HS-5 (cell line): ENCODE results near the gene DTHD1.
A peak's percentile ranks its signal among the peaks of the same experiment; 100 is the strongest.

Source experiments
- DNase-seq: peaks from one replicate; pipeline ENCODE4 v3.0.0-alpha.2; 2012; ENCODE audit warnings: low read depth

The DTHD1 gene

GRCh38 chr4:36269533-36270173 lies 11.8 kb upstream of the DTHD1 start:
- DNase-seq = no peak

- DNase-seq = no peak
Observed at GRCh38 chr4:36273276-36273675, 8.1 kb upstream of the DTHD1 start.

- no peak for DNase-seq
Observed at GRCh38 chr4:36274158-36274557, 7.3 kb upstream of the DTHD1 start.

- DNase-seq = no peak
Observed at GRCh38 chr4:36277533-36277932, 3.9 kb upstream of the DTHD1 start.

DNA sequence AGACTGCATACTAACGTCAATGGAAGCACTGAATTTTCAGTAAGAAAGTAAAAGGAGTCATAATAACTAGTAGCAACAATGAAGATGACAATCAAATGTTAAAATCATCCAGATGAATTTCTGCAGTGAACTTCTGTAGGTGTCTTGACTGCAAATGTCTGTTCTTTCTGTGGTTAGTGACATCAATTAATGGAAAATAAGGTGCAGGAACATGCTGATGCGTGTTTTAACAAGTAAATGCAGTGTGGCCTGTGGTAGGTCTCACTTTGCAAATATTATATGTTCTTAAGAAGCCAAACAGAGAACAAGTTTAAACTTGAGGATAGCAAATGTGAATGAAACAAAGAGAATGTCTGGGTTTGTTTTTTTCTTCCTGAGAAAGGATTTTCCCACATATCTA lies 2.6 kb upstream of the DTHD1 start:
- no peak for DNase-seq

- no peak for DNase-seq
Observed at GRCh38 chr4:36280555-36280954, 861 bp upstream of the DTHD1 start.

GRCh38 chr4:36282503-36283030 lies 1.2 kb downstream of the DTHD1 start:
- no peak for DNase-seq

DNA sequence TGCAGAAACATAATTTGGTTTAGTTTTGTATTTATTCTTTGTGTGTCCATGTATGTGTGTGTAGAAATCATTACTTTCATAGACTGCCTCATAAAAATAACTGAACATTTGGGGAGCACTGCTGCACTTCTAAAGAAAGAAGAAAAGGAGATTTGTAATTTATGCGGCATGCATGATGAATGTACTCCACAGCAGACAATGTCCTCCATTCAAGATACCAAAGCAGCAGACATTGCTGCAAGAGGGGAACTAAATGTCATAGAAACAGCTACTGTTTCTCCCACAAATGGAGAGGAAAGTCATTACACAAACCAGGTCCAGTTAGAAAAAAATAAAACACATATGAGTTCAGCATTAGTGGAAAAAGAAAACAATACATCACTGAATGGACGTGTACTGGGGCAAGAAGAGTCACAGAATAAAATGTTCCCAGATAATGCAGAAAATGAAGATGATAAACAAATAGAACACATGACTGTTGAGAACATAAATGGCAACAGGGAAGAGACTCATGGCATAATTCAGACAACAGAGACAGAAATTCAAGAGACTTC lies 2.6 kb downstream of the DTHD1 start:
- DNase-seq = no peak

DNA sequence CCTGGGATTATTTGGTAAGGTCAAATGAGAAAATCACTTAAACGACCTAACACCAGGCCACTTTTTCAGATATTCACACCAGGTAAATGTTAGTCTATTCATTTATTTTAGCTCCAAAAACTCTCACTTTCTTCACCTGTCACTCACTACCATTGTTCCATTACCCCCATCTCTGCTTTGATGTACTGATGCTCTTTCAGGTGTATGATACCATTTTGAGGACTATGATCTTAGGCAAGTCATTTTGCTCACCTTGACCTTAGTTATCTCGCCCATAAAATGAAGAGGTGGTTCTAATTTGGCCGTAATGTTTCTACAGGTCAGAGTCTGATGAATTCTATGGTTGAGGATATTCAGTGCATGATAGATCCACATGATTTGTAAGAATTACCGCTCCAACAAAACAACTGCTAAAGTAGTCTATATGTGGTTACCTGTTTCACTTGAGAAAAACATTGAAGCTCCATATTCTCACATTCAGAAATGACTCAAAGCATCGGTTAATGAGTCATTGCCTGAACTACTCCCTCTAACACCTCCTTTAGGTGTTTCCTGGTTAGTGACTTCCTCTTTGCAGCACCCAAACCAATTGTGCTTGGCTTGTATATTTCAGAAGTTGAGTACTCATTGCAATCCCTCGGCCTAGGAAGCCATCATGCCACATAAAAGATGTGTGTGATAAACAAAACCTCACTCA lies 4.5 kb downstream of the DTHD1 start:
- no peak for DNase-seq

- DNase-seq = no peak
Observed at GRCh38 chr4:36286481-36286871, 5.1 kb downstream of the DTHD1 start.

GRCh38 chr4:36288731-36289426 lies 7.5 kb downstream of the DTHD1 start:
- DNase-seq = peak; percentile 49

- no peak for DNase-seq
Observed at GRCh38 chr4:36290641-36291040, 9.2 kb downstream of the DTHD1 start.

GRCh38 chr4:36292556-36293188 lies 11.3 kb downstream of the DTHD1 start:
- no peak for DNase-seq

- no peak for DNase-seq
Observed at GRCh38 chr4:36301127-36301526, 19.7 kb downstream of the DTHD1 start.

- no peak for DNase-seq
Observed at GRCh38 chr4:36303426-36304137, 22.2 kb downstream of the DTHD1 start.

DNA sequence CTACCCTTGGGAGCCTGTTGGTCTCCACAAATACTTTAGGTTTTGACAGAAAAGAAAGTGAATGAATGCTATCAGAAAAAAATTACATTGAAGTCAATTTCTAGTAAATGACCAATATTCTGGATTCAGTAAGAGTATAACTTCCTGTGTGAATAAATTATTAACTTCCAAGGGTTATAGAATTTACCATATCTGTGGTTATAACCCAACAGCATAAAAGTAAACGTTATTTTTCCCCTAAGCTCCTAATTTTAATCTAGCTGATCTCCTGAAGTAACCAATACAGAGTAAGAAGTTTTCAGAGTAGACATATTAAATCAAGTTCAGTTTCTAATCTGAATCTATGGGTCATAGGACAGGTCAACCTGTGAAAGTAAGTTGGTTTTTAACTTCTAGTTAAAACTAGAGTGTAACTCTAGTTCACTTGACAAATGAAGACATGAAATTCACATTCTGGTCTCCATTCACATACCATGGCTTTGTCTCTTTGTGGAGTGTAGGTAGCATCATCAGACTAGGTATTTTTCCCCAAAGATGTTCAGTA lies 22.8 kb downstream of the DTHD1 start:
- DNase-seq = no peak

GRCh38 chr4:36308150-36308549 lies 26.7 kb downstream of the DTHD1 start:
- DNase-seq = no peak

DNA sequence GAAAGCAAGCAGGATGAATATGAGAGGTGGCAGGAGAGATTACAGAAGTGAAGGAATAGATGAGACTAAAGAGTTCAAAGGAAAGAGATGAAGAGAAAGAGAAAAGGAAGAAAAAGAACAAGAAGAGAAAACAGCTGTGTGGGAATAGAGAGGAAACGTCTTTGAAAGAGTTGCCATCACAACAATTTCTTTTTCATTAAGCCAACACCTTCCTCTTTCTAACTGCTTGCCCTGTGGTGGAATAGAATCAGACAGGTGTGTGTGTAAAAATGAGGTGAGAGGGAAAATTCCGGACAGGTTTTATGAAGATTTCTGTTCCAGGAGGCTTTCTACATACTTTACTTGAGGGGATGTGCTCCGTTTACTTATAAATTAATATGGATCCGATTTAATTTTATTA lies 28.8 kb downstream of the DTHD1 start:
- DNase-seq = no peak

DNA sequence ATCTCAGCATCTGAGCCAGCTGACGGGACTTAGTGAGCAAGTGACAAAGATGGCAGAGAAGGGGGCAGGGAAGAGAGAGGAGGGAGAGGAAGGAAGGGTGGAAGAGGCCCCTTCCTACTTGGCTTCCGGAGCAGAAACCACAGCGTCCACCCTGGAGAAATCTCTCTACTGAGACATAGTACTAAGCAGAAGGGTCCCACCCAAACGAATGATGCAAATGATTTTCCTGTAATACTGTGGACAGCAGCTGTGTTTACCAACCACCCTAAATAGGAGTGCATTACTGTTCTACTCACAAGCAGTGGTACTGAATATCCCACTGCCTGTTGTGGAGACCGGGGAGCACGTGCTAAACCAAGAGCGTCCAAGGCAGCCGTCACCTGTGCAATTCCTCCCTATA lies 29.4 kb downstream of the DTHD1 start:
- no peak for DNase-seq

GRCh38 chr4:36312511-36312910 lies 31.1 kb downstream of the DTHD1 start:
- DNase-seq = no peak

- no peak for DNase-seq
Observed at GRCh38 chr4:36313301-36313700, 31.9 kb downstream of the DTHD1 start.
